Effector memory CD4-positive, alpha-beta T cell (primary cell): Measurements from ENCODE around the gene ITLN1.

ENCODE experiments used
- DNase-seq, 3 donors: peaks; one replicate each; pipeline ENCODE4 v3.0.0-alpha.2; 2020
- H3K27ac ChIP-seq: 2 replicates; pipeline ENCODE4 v1.7.0; 2013; ENCODE audit warnings: mild to moderate bottlenecking, low read length, moderate library complexity; ENCODE audit not compliant: insufficient read depth, poor library complexity, severe bottlenecking
- H3K27me3 ChIP-seq: replicated peaks from 2 replicates; pipeline ENCODE4 v1.7.0; 2013; ENCODE audit warnings: mild to moderate bottlenecking, low read length; ENCODE audit not compliant: insufficient read depth, control insufficient read depth, poor library complexity, severe bottlenecking
- H3K36me3 ChIP-seq: 2 replicates; pipeline ENCODE4 v1.7.0; 2013; ENCODE audit warnings: mild to moderate bottlenecking, low read length, moderate library complexity; ENCODE audit not compliant: control insufficient read depth, insufficient read depth
- H3K4me1 ChIP-seq: 2 replicates; pipeline ENCODE4 v1.7.0; 2013; ENCODE audit warnings: low read length, mild to moderate bottlenecking; ENCODE audit not compliant: control insufficient read depth, insufficient read depth, poor library complexity, severe bottlenecking
- H3K4me3 ChIP-seq: 2 replicates; pipeline ENCODE4 v1.7.0; 2013; ENCODE audit warnings: low read length, low read depth, mild to moderate bottlenecking; ENCODE audit not compliant: insufficient read depth, poor library complexity, severe bottlenecking
- H3K9me3 ChIP-seq: 2 replicates; pipeline ENCODE4 v1.7.0; 2013; ENCODE audit warnings: mild to moderate bottlenecking, low read length, moderate library complexity; ENCODE audit not compliant: control insufficient read depth

The ITLN1 gene

DNA sequence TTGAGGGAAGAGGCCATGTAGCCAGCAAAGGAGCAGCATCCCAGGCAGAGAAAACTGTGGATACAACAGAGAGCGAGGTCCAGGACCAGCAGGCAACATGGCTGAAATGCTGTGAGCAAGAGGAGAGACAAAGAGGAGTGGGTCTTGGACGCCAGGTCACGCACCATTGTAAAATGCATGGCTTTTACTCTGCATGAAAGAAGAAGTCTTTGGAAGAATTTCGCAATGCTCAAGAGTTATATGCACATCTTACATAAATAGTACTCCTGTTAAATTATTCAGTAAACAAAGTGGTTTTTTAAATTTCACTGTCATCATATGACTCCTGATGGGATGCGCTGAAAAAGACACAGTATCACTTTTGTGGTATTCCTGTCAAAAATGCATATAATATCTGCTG lies 25.8 kb downstream of the ITLN1 start:
- Histone ChIP-seq H3K27me3 (no peaks in the 10 kb centered on the region), H3K36me3 (no peaks in the 10 kb centered on the region), H3K4me3 (no peak overlapping the region), H3K27ac (no peak overlapping the region), H3K9me3 (no peaks in the 10 kb centered on the region), H3K4me1 (peaks cover 6% of the 10 kb centered on the region)
- DNase-seq: no peak

DNA sequence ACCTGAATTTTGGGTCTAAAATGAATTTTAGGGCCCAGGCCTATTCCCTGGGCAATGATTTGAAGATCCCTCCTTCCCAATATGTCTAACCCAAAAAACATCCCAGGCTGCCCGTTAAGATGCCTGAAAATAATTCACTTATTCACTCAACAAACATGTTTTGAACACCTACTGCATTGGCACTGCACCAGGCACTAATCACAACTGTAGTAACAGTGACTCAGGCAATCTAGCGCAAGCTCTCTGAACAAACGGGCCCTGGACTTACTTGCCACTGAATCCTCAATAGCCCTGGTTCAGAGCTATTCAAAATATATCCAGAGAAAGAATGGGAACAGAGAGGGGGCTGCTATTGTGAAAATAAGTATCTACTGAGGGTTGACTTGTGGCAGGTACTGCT lies 26.5 kb downstream of the ITLN1 start:
- H3K27ac ChIP-seq: no peak overlapping the region
- H3K4me1 ChIP-seq: peaks cover 6% of the 10 kb centered on the region
- no peaks in the 10 kb centered on the region for H3K27me3 ChIP-seq
- H3K4me3 ChIP-seq: no peak overlapping the region
- DNase-seq: no peak
- no peaks in the 10 kb centered on the region for H3K9me3 ChIP-seq
- no peaks in the 10 kb centered on the region for H3K36me3 ChIP-seq

DNA sequence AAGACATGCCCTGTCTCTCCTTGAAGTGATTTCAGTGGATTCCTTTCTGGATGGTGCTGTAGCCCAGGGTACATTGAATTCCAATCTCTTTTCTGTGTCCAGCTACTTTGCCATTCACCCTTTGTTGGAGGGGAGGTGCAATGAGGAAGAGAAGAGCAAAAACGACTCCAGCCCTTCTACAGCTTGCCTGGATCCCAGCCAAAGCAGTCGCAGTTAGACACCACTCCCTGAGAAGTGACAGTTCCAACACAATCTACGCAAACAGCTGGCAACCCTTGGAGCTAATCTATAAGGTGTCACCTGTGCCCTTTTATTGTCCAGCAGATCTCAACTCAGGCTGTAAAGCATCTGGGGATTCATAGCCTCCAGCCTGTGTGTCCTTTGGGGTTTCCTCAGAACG lies 26.9 kb downstream of the ITLN1 start:
- Histone ChIP-seq H3K4me1 (peaks cover 6% of the 10 kb centered on the region), H3K4me3 (no peak overlapping the region), H3K27ac (no peak overlapping the region), H3K36me3 (no peaks in the 10 kb centered on the region), H3K27me3 (no peaks in the 10 kb centered on the region), H3K9me3 (no peaks in the 10 kb centered on the region)
- no peak for DNase-seq

DNA sequence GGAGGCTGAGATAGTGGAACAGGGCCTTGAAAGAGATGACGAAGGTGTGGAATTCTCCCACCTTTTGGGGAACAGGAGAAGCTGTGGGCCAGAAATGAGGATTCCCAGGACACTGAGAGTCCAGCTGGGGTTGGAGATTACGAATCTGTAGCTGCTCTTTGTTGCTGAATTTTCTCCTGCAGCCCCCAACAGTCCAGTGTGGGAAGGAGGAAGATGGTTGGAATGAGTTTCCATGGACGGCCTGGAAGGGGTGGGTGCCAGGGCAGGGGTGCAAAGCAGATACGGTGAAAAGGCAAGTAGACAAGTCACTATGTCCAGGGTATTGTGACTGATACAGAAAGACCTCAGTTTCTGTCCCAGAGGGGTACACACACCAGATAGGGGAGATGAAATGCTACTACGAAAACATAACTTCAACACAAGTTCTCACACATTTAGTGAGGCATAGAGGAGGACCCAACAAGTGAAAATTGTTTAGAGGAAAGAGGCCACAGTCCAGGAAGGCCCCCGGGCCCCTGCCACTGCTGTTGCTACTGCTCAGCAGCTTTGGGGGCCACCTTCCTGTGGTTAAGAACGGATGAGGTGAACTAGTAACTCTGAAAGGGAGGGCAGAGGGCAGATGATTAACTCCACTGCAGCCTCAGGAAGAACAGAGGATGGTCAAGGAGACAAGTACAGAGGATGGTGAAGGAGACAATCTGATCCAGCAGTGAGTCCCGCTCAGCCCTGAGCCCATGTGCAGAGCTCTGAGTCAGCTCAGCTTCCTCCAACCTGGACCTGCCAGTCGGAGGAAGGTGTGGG lies 29.6 kb downstream of the ITLN1 start:
- no peak for DNase-seq
- Histone ChIP-seq H3K27ac (no peak overlapping the region), H3K4me3 (no peak overlapping the region), H3K27me3 (no peaks in the 10 kb centered on the region), H3K4me1 (peaks cover 6% of the 10 kb centered on the region), H3K36me3 (no peaks in the 10 kb centered on the region), H3K9me3 (no peaks in the 10 kb centered on the region)

DNA sequence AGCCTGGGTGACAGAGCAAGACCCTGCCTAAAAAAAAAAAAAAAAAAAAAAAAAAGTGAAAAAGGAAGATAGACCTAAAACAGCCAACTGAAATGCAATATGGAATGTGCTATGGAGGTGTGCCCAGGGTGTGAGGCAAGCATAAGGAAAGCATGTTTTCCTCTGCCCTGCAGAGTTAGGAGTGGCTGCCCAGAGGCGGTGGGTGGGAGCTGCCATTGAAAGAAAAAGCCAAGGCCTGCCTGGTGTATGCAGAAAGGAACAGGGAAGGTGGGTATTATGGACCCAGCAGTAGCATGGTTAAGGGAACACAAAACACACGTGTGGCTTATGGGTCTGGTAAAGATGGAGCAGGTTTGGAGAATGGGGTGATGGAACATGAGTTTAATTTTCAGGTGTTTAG lies 31.2 kb downstream of the ITLN1 start:
- H3K9me3 ChIP-seq: no peaks in the 10 kb centered on the region
- no peak overlapping the region for H3K4me3 ChIP-seq
- no peak for DNase-seq
- no peaks in the 10 kb centered on the region for H3K27me3 ChIP-seq
- H3K4me1 ChIP-seq: peaks cover 6% of the 10 kb centered on the region
- no peak overlapping the region for H3K27ac ChIP-seq
- no peaks in the 10 kb centered on the region for H3K36me3 ChIP-seq

DNA sequence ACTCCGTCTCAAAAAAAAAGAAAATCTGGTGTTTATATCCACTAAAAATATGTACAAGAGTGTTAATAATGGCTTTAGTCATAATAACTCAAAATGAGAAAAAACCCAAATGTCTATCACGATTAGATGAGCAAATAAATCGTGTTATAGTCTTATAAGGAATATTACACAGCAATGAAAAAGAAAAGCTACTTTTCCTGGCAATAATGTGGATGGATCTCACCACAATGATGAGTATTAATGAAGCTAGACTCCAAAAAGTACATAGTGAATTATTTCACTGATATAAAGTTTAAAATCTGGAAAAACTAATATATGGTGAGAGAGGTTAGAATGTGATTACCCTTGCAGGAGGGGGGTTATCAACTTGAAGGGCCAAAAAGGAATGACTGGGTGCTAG lies 32.0 kb downstream of the ITLN1 start:
- no peak overlapping the region for H3K4me3 ChIP-seq
- H3K36me3 ChIP-seq: no peaks in the 10 kb centered on the region
- no peaks in the 10 kb centered on the region for H3K27me3 ChIP-seq
- no peaks in the 10 kb centered on the region for H3K9me3 ChIP-seq
- H3K27ac ChIP-seq: no peak overlapping the region
- no peak for DNase-seq
- H3K4me1 ChIP-seq: peaks cover 6% of the 10 kb centered on the region

DNA sequence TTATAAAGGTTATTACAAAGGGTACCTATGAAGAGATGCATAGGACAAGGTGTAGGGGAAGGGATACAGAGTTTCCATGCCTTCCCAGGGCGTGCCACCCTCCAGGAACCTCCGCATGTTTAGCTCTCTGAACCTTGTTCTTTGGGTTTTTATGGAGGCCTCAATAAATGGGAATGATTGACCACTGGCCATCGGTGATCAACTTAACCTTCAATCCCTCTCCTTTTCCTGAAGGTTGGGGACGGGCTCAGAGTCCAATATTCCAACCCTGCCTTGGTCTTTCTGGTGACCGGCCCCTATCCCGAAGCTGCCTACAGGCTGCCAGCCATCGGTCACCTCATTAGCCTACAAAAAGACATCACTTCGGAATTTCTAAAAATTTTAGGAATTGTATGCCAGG lies 34.0 kb downstream of the ITLN1 start:
- no peaks in the 10 kb centered on the region for H3K9me3 ChIP-seq
- no peak overlapping the region for H3K4me3 ChIP-seq
- H3K27ac ChIP-seq: no peak overlapping the region
- H3K4me1 ChIP-seq: peaks cover 6% of the 10 kb centered on the region
- no peak for DNase-seq
- no peaks in the 10 kb centered on the region for H3K27me3 ChIP-seq
- no peaks in the 10 kb centered on the region for H3K36me3 ChIP-seq

DNA sequence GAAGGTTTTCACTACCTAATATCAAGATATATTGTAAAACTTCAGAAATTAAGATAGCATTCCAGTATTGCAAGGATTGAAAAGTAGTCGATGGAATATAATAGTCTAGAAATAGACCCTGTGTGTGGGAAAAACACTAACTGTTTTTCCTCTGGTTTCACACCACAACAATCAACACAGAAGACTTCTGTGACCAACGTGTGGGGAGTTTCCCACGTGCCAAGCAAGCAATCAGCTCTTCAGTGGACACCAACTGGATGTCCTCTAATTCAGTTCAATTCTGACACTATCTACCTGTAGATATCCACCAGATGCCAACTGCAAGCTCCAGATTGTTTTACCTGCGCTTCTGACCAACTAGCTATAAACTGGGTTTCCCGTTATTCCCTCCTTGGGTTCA lies 34.4 kb downstream of the ITLN1 start:
- H3K27me3 ChIP-seq: no peaks in the 10 kb centered on the region
- H3K9me3 ChIP-seq: no peaks in the 10 kb centered on the region
- no peak overlapping the region for H3K27ac ChIP-seq
- H3K4me1 ChIP-seq: peaks cover 2% of the 10 kb centered on the region
- no peak for DNase-seq
- H3K4me3 ChIP-seq: no peak overlapping the region
- no peaks in the 10 kb centered on the region for H3K36me3 ChIP-seq

DNA sequence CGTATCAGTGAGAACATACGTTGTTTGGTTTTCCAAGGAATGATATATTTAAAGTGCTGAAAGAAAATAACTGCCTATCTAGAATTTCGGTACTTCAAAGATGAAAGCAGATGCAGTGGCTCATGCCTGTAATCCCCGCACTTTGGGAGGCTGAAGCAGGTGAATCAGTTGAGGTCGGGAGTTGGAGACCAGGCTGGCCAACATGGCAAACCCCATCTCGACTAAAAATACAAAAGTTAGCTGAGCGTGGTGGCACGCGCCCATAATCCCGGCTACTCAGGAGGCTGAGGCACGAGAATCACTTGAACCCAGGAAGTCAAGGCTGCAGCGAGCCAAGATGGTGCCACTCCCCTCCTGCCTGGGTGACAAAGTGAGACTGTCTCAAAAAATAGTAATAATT lies 38.7 kb downstream of the ITLN1 start:
- Histone ChIP-seq H3K27ac (no peak overlapping the region), H3K36me3 (no peaks in the 10 kb centered on the region), H3K27me3 (no peaks in the 10 kb centered on the region), H3K4me3 (no peak overlapping the region), H3K9me3 (no peaks in the 10 kb centered on the region), H3K4me1 (no peaks in the 10 kb centered on the region)
- no peak for DNase-seq

DNA sequence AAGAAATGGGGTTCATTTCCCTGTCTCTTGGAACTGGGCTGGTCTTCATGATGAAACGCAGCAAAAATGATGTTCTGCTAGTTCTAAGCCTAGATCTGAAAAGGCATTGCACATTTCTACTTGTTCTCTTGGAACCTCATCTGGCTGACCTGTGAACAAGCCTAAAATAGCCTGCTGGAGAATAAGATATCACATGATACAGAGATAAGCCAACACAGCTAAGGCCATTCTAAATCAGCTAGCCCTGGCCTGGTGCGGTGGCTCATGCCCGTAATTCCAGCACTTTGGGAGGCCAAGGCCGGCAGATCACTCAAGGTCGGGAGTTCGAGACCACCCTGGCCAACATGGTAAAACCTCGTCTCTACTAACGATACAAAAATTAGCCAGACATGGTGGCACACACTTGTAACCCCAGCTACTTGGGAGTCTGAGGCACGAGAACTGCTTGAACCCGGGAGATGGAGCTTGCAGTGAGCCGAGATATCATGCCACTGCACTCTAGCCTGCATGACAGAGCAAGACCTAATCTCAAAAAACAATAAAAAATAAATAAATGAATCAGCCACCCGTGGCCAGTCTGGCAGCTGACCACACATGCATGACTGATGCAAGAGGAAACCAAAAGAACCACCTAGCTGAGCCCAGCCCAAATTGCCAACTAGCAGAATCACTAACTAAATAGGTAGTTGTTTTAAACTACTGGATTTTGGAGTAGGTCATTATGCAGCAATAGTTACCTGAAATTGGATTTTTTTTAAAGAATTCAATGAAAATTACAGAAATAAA lies 40.3 kb downstream of the ITLN1 start:
- DNase-seq: no peak
- Histone ChIP-seq H3K4me1 (no peaks in the 10 kb centered on the region), H3K27ac (no peak overlapping the region), H3K9me3 (no peaks in the 10 kb centered on the region), H3K4me3 (no peak overlapping the region), H3K27me3 (no peaks in the 10 kb centered on the region), H3K36me3 (no peaks in the 10 kb centered on the region)
